Measurements from ENCODE around the gene FBLN5.
"Not testable (repeated sequence)": the region's sequence is repeated elsewhere in the genome, so short reads cannot be mapped to it uniquely, and the experiment has no call there.

Gene FBLN5

DNA sequence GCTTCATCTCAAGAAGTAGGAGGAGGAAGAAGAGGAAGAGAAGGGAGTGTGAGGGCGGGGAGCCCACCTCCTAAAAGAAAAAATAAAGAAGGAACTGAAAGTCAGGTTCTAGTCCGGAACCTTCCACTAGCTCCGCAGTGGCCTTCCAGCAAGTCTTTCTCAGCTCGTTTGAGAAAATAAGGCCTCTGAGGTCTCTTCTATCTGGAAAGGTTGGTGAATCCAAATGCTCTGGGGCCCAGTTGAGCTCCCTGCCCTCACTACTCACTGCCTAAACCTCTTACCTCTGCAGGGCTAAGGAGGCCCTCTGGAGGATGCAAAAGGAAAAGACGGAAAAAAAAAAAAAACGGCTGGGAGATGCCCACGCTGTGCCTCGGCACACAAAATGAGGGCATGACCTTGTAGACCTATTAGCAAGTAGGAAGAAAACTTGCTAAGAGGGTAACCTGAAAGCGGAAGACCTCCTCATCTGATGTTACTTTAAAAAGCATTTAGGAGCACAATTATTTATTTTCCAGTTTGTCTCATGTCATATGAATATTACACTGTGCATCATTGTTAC is 35.9 kb downstream of the FBLN5 start:
- no peak for DNase-seq (ENCODE audit: low read depth)
- no peak overlapping the region for H3K4me3 ChIP-seq (ENCODE audit: low read depth, low read length)

DNA sequence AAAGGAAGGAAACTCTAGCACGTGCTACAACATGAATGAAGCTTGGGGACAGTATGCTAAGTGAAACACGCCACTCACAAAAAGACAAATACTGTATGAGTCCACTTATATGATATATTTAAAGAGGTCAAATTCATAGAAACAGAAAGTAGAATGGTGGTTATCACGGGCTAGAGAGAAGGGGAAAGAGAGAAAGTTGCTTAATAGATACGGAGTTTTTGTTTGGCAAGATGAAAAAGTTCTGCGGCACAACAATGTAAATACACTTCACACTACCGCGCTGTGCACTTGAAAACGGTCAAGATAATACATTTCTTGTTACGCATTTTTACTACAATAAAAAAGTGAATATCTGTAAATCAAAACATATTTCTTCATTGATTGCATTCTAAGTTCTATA is 37.3 kb downstream of the FBLN5 start:
- no peak for DNase-seq (ENCODE audit: low read depth)
- no peak overlapping the region for H3K4me3 ChIP-seq (ENCODE audit: low read depth, low read length)

DNA sequence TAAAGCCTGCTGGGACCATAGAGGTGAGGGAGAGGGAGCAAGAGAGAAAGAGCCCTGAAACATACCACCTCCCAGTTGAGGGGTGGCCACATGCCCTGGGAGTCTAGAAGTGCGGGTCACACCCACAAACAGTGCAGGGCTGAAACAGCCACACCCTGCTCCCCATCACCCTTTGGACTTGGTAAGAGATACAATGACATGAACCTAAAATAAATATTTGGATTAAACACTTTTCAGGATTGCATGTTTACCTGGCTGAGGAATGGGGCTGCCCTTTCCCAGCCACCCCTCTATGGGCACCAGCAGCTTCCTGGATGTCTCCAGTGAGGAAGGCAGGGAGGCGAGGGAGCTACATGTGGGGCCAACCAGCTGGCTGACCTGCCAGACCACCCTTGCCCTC is 41.1 kb downstream of the FBLN5 start:
- DNase-seq (ENCODE audit: low read depth) = no peak

DNA sequence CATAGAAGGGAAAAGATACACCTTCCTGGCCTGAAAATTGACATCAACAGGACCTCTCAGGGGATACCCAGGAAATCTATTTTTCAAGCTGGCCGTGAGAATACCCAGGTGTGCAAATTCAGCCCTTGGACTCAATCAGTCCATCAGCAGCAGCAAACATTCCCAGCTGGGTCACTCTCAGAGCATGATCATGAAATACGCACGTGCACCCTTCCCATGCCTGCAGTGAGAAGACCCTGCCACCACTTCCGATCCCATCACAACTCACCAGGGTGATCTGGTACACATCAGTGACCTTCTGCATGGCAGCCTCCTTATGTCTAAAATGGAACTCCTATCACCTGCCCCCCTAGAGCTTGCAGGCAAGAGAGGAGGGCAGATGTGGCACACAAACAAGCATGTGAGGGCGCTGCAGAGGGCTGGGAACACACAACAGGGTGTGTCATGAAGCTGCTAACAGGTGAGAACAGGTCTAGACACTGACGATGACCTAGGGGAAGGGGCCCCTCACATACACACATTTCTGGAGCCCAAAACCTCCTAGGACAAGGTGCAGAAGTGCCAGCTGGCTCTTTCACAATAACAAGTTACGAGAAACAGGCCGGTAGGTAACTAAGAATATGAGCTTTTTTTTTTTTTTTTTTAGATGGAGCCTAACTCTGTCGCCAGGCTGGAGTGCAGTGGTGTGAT is 42.4 kb downstream of the FBLN5 start:
- DNase-seq (ENCODE audit: low read depth) = no peak
- H3K4me3 ChIP-seq (ENCODE audit: low read depth, low read length) = no peak overlapping the region

More for the DNA sequence above, 41.1 kb downstream of the FBLN5 start:
- H3K4me3 ChIP-seq (ENCODE audit: low read depth, low read length) = no peak overlapping the region

DNA sequence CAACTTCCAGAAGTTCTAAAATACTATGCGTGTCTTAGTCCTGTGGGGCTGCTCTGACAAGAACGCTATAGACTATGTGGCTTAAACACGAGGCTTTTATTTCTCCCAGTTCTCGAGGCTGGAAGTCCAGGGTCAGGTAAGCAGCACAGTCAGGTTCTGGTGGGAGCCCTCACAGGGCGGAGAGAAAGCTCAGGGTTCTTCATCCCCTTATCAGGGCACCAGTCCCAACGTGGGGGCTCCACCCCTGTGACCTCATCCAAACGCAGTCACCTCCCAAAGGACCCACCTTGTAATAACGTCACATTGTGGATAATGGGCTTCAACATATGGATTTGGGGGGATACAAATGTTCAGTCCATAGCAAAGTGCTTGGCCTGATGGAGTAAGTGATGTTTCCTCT is 43.0 kb downstream of the FBLN5 start:
- H3K4me3 ChIP-seq (ENCODE audit: low read depth, low read length) = no peak overlapping the region
- no peak for DNase-seq (ENCODE audit: low read depth)

DNA sequence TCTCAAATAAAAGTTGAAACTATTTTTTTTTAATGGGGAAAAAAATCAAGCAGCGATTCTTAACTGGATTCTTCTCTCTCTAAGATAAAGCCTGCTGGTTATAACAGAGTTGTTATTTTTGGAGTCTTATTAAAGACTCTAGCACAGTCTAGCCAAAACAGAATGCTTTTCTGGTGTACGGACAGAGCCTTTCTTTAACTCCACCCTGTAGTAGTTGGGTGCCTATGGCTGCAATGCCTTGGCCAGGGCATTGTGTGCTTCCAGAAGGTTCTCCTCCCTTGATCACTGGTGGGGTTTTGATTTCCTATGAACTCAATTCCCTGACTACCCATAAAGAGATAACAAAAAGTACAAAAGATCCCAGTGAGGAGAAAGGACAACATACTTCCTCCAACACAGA is 44.4 kb downstream of the FBLN5 start:
- no peak for DNase-seq (ENCODE audit: low read depth)
- H3K4me3 ChIP-seq (ENCODE audit: low read depth, low read length) = no peak overlapping the region

DNA sequence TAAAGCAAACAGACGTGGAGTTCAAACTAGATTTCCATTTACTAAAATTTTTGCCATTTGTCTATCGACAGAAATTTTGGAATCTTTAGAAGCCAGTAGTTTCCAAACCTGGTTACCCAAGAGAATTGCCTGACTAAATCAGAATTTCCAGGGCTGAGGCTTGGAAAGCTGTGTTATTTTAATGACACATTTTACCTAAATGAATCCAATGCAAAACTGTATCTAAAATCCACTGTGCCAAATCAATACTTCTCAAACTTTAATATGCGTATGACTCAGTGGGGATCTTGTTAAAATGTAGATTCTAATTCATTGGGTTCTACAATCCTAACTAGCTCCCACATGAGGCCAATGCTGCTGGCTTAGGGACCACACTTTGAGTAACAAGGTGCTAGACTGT is 45.2 kb downstream of the FBLN5 start:
- DNase-seq (ENCODE audit: low read depth) = no peak
- H3K4me3 ChIP-seq (ENCODE audit: low read depth, low read length) = no peak overlapping the region

DNA sequence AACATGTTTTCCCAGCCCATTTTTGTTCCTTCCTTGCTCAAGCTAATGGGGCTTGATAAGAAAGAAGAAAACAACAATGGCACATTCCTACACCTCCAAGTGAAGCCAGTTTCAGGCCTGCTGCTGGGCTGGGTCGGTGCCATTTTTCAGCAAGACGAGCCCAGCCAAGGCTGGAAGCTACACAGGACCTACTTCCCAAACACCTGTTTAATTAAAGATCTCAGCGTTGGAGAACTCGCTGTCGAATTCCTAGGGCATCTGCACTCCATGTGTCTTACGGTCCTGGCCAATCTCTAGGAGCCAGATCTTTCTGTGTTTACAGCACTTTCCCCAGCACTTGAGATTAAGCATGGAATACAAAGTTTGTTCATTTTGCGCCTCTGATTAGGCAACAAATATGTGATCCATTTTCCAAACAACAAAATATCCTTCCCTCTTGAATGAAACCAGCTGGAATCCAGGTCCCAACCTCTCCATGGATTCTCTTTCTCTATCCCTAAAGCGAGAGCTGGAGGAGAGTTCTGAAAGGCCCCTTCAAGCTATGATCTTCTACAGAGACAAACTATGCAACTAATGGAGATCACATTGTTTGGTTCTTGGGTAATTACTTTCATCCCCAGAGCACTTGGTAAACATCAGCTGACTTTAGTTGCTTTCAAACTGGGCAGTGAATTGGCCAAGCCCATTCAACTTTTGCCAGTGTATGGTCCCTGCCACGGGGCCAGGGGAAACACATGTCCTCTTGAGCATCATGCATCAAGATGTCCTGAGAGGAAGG is 45.9 kb downstream of the FBLN5 start:
- no peak overlapping the region for H3K4me3 ChIP-seq (ENCODE audit: low read depth, low read length)
- no peak for DNase-seq (ENCODE audit: low read depth)

DNA sequence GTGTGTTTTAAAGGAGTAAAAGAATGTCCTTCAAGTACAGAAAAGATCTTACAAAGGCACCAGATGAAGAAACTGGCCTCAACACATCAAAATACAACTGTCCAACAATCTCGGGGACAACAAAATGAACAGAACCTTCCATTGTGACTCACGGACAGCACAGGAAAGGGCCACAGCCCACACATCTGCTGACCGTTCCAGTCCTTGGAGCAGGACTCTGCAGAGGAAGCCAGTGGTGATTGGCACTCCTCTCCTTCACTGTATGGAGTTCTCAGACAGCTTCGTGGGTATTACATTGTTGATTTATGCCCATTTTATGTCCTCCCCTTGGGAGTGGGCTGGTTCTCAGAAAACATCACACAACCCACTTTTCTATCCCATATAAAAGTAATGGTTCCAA is 47.7 kb downstream of the FBLN5 start:
- H3K4me3 ChIP-seq (ENCODE audit: low read depth, low read length) = no peak overlapping the region
- no peak for DNase-seq (ENCODE audit: low read depth)

DNA sequence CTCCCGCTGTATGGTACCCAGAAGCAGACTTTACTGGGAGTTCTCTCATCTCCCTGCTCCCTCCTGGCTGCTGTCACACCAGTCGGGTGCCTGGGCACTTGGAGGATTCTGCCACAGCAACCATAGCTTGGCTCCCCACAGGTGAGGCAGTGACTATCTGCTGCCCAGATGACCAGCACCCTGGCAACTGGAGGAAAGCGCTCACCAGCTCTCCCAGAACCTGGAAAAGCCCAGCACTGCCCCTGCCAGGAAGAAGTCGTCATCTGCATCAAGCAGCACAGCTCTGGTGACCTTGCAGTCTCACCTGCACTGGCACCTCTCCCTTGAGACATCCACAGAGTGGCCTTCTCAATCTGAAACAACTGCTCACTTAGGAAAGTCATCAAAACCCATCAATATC is 48.3 kb downstream of the FBLN5 start:
- DNase-seq (ENCODE audit: low read depth) = no peak
- H3K4me3 ChIP-seq (ENCODE audit: low read depth, low read length) = no peak overlapping the region

DNA sequence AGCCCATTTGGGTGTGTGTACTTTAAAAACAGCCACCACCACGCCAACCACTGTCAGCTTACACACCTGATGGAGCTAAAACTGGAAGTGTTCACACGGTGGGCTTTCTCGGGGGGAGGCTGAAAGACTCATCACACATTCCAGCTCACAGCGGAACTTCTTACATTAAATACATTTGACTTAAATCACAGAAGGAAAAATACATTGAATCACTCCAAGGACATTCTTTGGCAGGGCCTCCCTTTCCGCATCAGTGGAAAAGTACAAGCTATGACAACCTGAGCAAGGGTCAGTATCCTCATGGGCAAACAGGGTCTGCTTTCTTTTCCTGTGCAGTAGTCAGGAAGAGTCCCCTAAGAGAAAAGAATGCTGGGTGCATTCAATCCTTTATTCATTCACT is 49.1 kb downstream of the FBLN5 start:
- H3K4me3 ChIP-seq (ENCODE audit: low read depth, low read length) = no peak overlapping the region
- peak; percentile 33 for DNase-seq (ENCODE audit: low read depth)

DNA sequence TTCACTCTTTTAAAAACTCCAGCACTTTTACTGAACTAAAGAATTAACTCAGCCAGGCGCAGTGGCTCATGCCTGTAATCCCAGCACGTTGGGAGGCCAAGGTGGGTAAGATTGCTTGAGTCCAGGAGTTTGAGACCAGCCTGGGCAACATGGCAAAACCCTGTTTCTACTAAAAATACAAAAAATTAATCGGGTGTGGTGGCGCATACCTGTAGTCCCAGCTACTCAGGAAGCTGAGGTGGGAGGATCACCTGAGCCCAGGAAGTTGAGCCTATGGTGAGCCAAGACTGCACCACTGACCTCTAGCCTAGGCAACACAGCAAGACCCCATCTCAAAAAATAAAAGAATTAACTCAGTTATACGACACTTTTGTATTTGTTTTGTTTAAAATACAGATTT is 49.8 kb downstream of the FBLN5 start:
- not testable (repeated sequence) for H3K4me3 ChIP-seq (ENCODE audit: low read depth, low read length); DNase-seq (ENCODE audit: low read depth)

DNA sequence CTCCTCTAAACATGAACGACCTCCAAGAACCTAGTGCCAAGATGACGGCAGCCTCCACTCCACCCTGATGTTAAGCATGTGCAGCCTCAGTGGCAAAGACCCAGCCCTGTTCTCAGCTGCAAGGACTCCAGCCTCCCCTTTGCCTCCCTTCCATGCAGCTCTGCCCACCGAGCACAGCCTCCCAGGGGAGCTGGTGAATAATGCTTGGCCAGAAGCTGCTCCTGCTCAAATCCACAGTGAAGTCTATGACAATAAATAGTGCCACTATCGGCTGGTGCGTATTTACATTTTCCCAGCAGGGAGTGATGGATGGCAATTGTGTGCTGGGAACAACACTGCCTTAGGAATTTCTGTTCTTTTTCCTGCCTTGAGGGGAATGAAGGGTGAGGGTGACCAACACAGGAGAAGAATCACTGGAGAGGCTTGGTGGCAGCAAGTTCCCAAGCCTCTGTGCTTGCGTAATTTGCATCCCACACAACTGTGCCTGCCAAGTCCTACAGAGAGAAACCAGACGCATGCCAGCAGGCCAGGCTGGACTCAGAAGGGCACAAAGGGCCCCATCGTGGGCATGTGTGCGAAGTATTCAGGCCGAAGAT is 50.3 kb downstream of the FBLN5 start:
- H3K4me3 ChIP-seq (ENCODE audit: low read depth, low read length) = no peak overlapping the region

DNA sequence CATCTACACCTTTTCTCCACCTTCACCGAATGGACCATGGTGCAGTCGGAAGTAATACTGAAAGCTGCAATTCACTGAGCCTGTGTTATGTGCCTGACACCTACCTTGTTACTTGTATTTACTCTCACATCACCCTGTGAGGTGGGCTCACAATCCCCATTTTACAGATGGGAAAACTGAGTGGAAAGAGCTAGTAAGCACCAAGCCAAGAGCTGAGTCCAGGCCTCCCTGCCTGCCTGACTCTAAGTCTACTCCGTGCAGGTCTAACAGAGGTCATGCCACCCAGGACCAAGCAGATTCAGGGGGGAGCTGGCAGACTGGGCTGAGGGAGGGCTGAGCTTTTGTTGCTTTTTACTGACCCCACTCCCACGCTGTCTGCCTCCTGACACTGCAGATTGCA is 51.1 kb downstream of the FBLN5 start:
- no peak overlapping the region for H3K4me3 ChIP-seq (ENCODE audit: low read depth, low read length)

More for the DNA sequence above, 50.3 kb downstream of the FBLN5 start:
- DNase-seq (ENCODE audit: low read depth) = peak; percentile 52

DNA sequence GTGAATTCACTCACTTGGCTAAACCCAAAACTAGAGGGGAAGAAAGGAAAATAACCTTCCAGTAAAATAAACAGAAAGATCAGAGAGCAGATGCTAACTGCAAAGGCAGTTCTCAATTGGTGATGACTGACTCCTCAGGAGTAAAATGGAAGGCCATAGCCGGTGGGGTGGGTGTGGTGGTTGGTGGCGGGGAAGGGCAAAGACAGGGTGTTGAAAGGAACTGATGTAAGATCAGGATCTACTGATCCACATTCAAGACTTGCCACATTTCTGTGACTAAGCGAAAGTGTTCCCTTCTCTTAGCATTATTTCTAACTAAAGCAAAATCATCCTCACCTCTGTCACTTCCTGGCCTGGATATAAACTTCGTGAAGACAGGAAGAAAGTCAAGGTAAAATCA is 53.8 kb downstream of the FBLN5 start:
- no peak for DNase-seq (ENCODE audit: low read depth)

More for the DNA sequence above, 51.1 kb downstream of the FBLN5 start:
- DNase-seq (ENCODE audit: low read depth) = no peak

DNA sequence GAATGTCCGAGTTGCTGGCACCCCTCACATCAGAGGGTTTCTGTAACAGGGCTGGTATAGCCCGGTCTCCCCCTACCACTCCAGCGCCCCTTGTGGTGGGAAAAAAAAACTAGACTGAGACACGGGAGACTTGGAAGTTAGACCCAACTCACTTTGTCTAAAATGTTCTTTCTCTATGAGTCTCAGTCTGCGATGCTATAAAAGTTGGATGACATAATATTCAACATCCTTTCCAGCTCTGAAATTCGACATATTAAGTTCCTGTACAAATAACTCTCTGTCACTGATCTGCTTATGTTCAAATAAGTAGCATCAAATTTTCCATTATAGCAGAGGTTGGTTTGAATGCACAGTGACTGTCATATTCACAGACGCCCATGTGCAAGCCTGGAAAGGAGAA is 54.5 kb downstream of the FBLN5 start:
- no peak overlapping the region for H3K4me3 ChIP-seq (ENCODE audit: low read depth, low read length)
- DNase-seq (ENCODE audit: low read depth) = no peak

More for the DNA sequence above, 53.8 kb downstream of the FBLN5 start:
- H3K4me3 ChIP-seq (ENCODE audit: low read depth, low read length) = no peak overlapping the region

DNA sequence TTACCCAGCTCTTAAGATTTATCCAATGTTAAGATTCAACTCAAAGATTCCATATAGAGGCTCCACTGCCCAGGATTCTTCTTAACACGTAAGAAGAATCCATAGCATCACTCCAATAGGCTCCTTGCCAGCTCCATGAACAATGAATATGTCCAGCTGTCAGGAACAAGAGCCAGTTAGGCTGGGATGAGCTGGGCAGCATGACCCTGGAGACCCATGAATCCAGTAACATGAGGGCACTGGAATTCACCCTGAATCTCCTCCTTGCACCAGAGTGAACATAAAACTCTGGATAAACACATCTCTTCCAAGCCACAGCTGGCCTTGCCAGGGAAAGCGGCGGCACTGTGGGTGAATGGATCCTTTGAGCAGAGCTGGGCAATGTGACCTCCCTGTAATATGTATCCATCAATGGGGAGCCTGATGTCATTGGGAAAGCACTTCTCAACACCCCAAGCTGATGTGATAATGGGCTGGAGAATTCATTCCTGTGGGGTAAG is 55.7 kb downstream of the FBLN5 start:
- DNase-seq (ENCODE audit: low read depth) = no peak

DNA sequence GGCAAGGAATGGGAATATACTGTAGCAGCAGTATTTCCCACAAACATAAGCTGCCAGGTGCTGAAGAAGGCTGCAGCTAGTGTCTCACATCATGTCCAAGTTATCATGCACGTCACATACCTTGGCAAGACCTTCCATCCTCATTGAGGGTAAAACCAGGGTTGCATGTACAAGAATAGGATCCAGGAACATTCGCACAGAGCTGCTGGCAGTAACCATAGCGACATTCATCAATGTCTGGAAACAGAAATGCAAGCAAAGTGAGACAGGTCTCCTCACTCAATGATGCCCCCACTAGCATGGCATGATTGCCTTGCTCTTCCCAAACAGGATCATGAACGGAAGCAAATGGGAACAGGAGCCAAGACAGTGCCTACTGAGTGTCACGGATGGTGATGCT is 56.4 kb downstream of the FBLN5 start:
- H3K4me3 ChIP-seq (ENCODE audit: low read depth, low read length) = no peak overlapping the region
- DNase-seq (ENCODE audit: low read depth) = no peak

More for the DNA sequence above, 55.7 kb downstream of the FBLN5 start:
- no peak overlapping the region for H3K4me3 ChIP-seq (ENCODE audit: low read depth, low read length)

DNA sequence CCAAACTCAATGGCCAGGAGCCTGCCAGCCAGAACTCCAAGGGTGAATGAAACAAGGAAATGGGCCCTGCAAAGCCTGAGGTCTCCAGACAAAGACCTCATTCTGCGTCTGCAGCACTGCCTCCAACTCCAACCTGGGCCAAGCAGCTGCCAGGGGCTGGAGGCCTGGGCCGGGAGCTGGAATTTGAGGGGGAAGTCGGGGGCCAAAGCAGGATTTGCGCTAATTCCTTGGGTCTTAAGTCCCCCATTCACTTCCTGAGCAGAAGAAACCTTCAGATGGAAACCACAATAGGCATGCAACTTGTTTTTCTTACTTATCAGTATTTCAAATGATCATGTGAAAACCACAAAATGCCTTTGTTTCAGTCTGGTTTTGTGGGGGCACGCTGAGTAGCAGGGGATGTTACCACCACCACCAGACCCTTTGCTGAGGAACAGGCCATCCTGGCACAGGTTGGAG is 57.2 kb downstream of the FBLN5 start:
- H3K4me3 ChIP-seq (ENCODE audit: low read depth, low read length) = no peak overlapping the region
- DNase-seq (ENCODE audit: low read depth) = no peak
